SK-N-SH treated with all-trans-retinoic acid at 6 μM for 48 hours (cell line): ENCODE results near the gene BORCS6.

Source experiments
- ZNF8 ChIP-seq: fragments of 450-650 bp; formaldehyde crosslinking; IDR thresholded peaks from 2 replicates; pipeline ENCODE4 v1.5.0; 2020; ENCODE audit warnings: mild to moderate bottlenecking, moderate library complexity
- TF ChIP-seq, protein P1 (sequence below): fragments of 250-450 bp; sonication (Bioruptor Pico); IDR thresholded peaks from 2 replicates; pipeline ENCODE4 v1.5.1; 2020; ENCODE audit warnings: low read depth, mild to moderate bottlenecking, moderate library complexity

DNA sequence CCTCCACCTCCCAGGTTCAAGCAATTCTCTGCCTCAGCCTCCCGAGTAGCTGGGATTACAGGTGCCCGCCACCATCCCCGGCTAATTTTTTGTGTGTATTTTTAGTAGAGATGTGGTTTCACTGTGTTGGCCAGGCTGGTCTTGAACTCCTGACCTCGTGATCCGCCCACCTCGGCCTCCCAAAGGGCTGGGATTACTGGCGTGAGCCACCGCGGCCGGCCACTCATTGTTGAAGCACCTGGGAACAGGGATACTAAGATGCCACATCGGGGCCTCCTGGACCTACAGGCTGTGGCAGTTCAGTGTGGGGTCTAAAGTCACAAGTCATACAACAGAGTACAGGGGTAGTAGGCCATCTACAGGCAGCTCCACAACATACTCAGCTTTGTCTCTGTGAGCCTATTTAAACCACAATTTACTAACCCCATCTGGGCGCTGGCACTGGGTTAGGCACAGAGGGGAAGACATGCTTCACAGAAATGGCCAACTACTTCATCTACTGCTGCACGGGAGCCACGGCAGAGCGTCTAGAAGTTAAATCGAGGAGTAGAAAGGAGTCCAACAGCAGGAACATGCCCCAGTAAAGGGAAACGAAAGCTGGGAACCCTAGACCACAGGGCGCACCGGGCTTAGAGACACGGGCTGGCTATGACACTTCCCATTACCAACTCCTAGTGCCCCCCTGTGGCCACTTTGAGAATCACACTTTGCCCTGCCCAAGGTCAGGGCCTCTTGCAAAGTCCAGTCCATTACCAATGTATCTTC, 31.5 kb downstream of the BORCS6 start:
- TF ChIP-seq ZNF8 (CRISPR knock-in tag) = no peak
- TF ChIP-seq, protein P1, sequence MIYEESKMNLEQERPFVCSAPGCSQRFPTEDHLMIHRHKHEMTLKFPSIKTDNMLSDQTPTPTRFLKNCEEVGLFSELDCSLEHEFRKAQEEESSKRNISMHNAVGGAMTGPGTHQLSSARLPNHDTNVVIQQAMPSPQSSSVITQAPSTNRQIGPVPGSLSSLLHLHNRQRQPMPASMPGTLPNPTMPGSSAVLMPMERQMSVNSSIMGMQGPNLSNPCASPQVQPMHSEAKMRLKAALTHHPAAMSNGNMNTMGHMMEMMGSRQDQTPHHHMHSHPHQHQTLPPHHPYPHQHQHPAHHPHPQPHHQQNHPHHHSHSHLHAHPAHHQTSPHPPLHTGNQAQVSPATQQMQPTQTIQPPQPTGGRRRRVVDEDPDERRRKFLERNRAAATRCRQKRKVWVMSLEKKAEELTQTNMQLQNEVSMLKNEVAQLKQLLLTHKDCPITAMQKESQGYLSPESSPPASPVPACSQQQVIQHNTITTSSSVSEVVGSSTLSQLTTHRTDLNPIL (CRISPR knock-in tag) = no peak
